CD4-positive, CD25-positive, alpha-beta regulatory T cell (primary cell): ENCODE data around the gene MOB1A. TPM values are rescaled to one million over a fixed set of nuclear protein-coding genes. Genes with fewer than 3 reads are reported as not detected.
"Not testable (repeated sequence)": the region's sequence is repeated elsewhere in the genome, so short reads cannot be mapped to it uniquely, and the experiment has no call there.

Experiments used
- ATAC-seq, 2 donors: fragments of 150-1000 bp; cut with Tn5 transposase; one replicate each; pipeline ENCODE4 v1.10.0; 2021; ENCODE audit warnings: low read depth in 2 of 2, moderate number of reproducible peaks in 2 of 2, moderate library complexity in 1 of 2
- DNase-seq, 3 donors: peaks; one replicate each; pipeline versions ENCODE4 v3.0.0 to v3.0.0-alpha.2; 2012 to 2022; ENCODE audit warnings: mixed read lengths in 1 of 3
- H3K27ac ChIP-seq: one replicate; pipeline ENCODE4 v1.7.0; 2013; ENCODE audit warnings: mild to moderate bottlenecking, low read length; ENCODE audit not compliant: insufficient read depth, poor library complexity, severe bottlenecking
- H3K27me3 ChIP-seq: one replicate; pipeline ENCODE4 v1.7.0; 2013; ENCODE audit warnings: low read length; ENCODE audit not compliant: control insufficient read depth, insufficient read depth
- H3K36me3 ChIP-seq: one replicate; pipeline ENCODE4 v1.7.0; 2013; ENCODE audit warnings: mild to moderate bottlenecking, low read length, moderate library complexity; ENCODE audit not compliant: control insufficient read depth, insufficient read depth
- H3K4me1 ChIP-seq: 2 replicates; pipeline ENCODE4 v1.7.0; 2013; ENCODE audit warnings: mild to moderate bottlenecking, low read length; ENCODE audit not compliant: insufficient read depth, control insufficient read depth, poor library complexity, severe bottlenecking
- H3K4me3 ChIP-seq: one replicate; pipeline ENCODE4 v1.7.0; 2013; ENCODE audit warnings: low read depth, mild to moderate bottlenecking, low read length, moderate library complexity
- H3K9me3 ChIP-seq, 2 experiments: 1 replicate in 1 of 2; 2 replicates in 1 of 2; pipeline ENCODE4 v1.7.0; 2013; ENCODE audit warnings: low read length in 2 of 2, mild to moderate bottlenecking in 1 of 2, moderate library complexity in 1 of 2; ENCODE audit not compliant: control insufficient read depth in 2 of 2
- H3K27ac Mint-ChIP-seq, 3 donors: one replicate each; pipeline ENCODE4 v1.8.0; 2020 to 2022; ENCODE audit warnings: mild to moderate bottlenecking in 3 of 3, mixed read lengths in 3 of 3, moderate library complexity in 2 of 3
- H3K27me3 Mint-ChIP-seq: one replicate; pipeline ENCODE4 v1.8.0; 2022; ENCODE audit warnings: mild to moderate bottlenecking, mixed read lengths
- H3K36me3 Mint-ChIP-seq: one replicate; pipeline ENCODE4 v1.8.0; 2020; ENCODE audit warnings: mixed read lengths
- H3K4me1 Mint-ChIP-seq, 4 donors: one replicate each; pipeline ENCODE4 v1.8.0; 2020 to 2022; ENCODE audit warnings: mixed read lengths in 4 of 4, mild to moderate bottlenecking in 1 of 4
- H3K4me3 Mint-ChIP-seq, 4 donors: one replicate each; pipeline ENCODE4 v1.8.0; 2020 to 2022; ENCODE audit warnings: mild to moderate bottlenecking in 4 of 4, mixed read lengths in 4 of 4, moderate library complexity in 3 of 4
- H3K9me3 Mint-ChIP-seq, 7 donors: one replicate each; pipeline ENCODE4 v1.8.0; 2020 to 2022; ENCODE audit warnings: mixed read lengths in 7 of 7, mild to moderate bottlenecking in 3 of 7, moderate library complexity in 2 of 7
- polyA plus RNA-seq, 4 donors: library from polyadenylated mRNA; unstranded; fragments of 300-500 nt; fragmentation: Illumina TruSeq; gene quantifications; one replicate each; pipeline ENCODE4 v1.2.3, GENCODE V29; 2021
- total RNA-seq: library from RNA; stranded (reverse); gene quantifications from one replicate; pipeline ENCODE4 v1.2.3, GENCODE V29; 2022

Gene MOB1A
- total and polyA plus RNA-seq, 5 donors from 2014 or later = 152 to 209 (median 162) TPM

- ATAC-seq = no peak
- Mint-ChIP-seq H3K36me3 (peaks cover 5% of the 10 kb centered on the region), H3K4me3 (no peak overlapping the region)
Measured at GRCh38 chr2:74221604-74222299, 43.1 kb upstream of the MOB1A start.

GRCh38 chr2:74221091-74221490 is 42.4 kb upstream of the MOB1A start:
- no peak overlapping the region for H3K27ac Mint-ChIP-seq
- no peaks in the 10 kb centered on the region for H3K4me1 ChIP-seq
- H3K9me3 Mint-ChIP-seq = no peaks in the 10 kb centered on the region
- H3K36me3 ChIP-seq = peaks cover 13% of the 10 kb centered on the region
- no peaks in the 10 kb centered on the region for H3K27me3 Mint-ChIP-seq
- no peak for DNase-seq
- ATAC-seq = no peak
- H3K27ac ChIP-seq = no peak overlapping the region
- H3K9me3 ChIP-seq = no peaks in the 10 kb centered on the region
- H3K4me3 ChIP-seq = no peak overlapping the region
- peaks cover 0 to 5% (median 1%) of the 10 kb centered on the region in 4 donors for H3K4me1 Mint-ChIP-seq
- no peaks in the 10 kb centered on the region for H3K27me3 ChIP-seq
- peaks cover 4% of the 10 kb centered on the region for H3K36me3 Mint-ChIP-seq
- no peak overlapping the region for H3K4me3 Mint-ChIP-seq

More at GRCh38 chr2:74221604-74222299, 43.1 kb upstream of the MOB1A start:
- Mint-ChIP-seq H3K27ac (peak overlapping the region in 1 of 3 donors; percentile 63), H3K4me1 (peaks cover 0 to 5% (median 1%) of the 10 kb centered on the region in 4 donors), H3K27me3 (no peaks in the 10 kb centered on the region), H3K9me3 (peaks cover 0 to 2% (median 0%) of the 10 kb centered on the region in 7 donors)
- H3K27me3 ChIP-seq = no peaks in the 10 kb centered on the region
- peaks cover 6% of the 10 kb centered on the region for H3K36me3 ChIP-seq
- H3K4me1 ChIP-seq = no peaks in the 10 kb centered on the region
- DNase-seq = no peak
- no peaks in the 10 kb centered on the region for H3K9me3 ChIP-seq
- no peak overlapping the region for H3K27ac ChIP-seq
- no peak overlapping the region for H3K4me3 ChIP-seq

GRCh38 chr2:74219846-74220486 is 41.3 kb upstream of the MOB1A start:
- H3K4me1 Mint-ChIP-seq = peaks cover 0 to 5% (median 1%) of the 10 kb centered on the region in 4 donors
- no peak overlapping the region for H3K27ac ChIP-seq
- no peaks in the 10 kb centered on the region for H3K27me3 ChIP-seq
- H3K36me3 Mint-ChIP-seq = peaks cover 7% of the 10 kb centered on the region
- no peaks in the 10 kb centered on the region for H3K27me3 Mint-ChIP-seq
- peak overlapping the region in 1 of 3 donors; percentile 81 for H3K27ac Mint-ChIP-seq
- no peak for ATAC-seq
- DNase-seq = no peak
- no peaks in the 10 kb centered on the region for H3K9me3 ChIP-seq
- no peaks in the 10 kb centered on the region for H3K4me1 ChIP-seq
- H3K9me3 Mint-ChIP-seq = no peaks in the 10 kb centered on the region
- peaks cover 22% of the 10 kb centered on the region for H3K36me3 ChIP-seq
- no peak overlapping the region for H3K4me3 Mint-ChIP-seq
- no peak overlapping the region for H3K4me3 ChIP-seq

- no peaks in the 10 kb centered on the region for H3K4me1 ChIP-seq
- H3K36me3 Mint-ChIP-seq = peaks cover 8% of the 10 kb centered on the region
Measured at GRCh38 chr2:74216642-74217041, 38.0 kb upstream of the MOB1A start.

GRCh38 chr2:74215771-74216170 is 37.1 kb upstream of the MOB1A start:
- not testable (repeated sequence) for H3K4me1 Mint-ChIP-seq, H3K4me1 ChIP-seq, H3K9me3 ChIP-seq, H3K27ac Mint-ChIP-seq, H3K4me3 ChIP-seq, DNase-seq, H3K27me3 Mint-ChIP-seq, H3K4me3 Mint-ChIP-seq, ATAC-seq, H3K9me3 Mint-ChIP-seq, H3K27me3 ChIP-seq, H3K27ac ChIP-seq
- H3K36me3 Mint-ChIP-seq = peaks cover 10% of the 10 kb centered on the region
- H3K36me3 ChIP-seq = peaks cover 56% of the 10 kb centered on the region

More at GRCh38 chr2:74216642-74217041, 38.0 kb upstream of the MOB1A start:
- Histone ChIP-seq H3K9me3 (no peaks in the 10 kb centered on the region), H3K4me3 (no peak overlapping the region), H3K27ac (no peak overlapping the region), H3K27me3 (no peaks in the 10 kb centered on the region), H3K36me3 (peaks cover 47% of the 10 kb centered on the region)
- no peak for DNase-seq
- ATAC-seq = no peak
- Mint-ChIP-seq H3K4me1 (peaks cover 0 to 5% (median under 1%) of the 10 kb centered on the region in 4 donors), H3K27ac (no peak overlapping the region), H3K27me3 (no peaks in the 10 kb centered on the region), H3K4me3 (no peak overlapping the region), H3K9me3 (no peaks in the 10 kb centered on the region)

GRCh38 chr2:74212702-74213410 is 34.2 kb upstream of the MOB1A start:
- Mint-ChIP-seq H3K4me3 (no peak overlapping the region), H3K36me3 (peaks cover 21% of the 10 kb centered on the region), H3K27ac (no peak overlapping the region), H3K4me1 (peaks cover 0 to 13% (median 10%) of the 10 kb centered on the region in 4 donors), H3K9me3 (no peaks in the 10 kb centered on the region), H3K27me3 (no peaks in the 10 kb centered on the region)
- no peak overlapping the region for H3K27ac ChIP-seq
- no peak for ATAC-seq
- peaks cover 2% of the 10 kb centered on the region for H3K4me1 ChIP-seq
- DNase-seq = no peak
- peaks cover 70% of the 10 kb centered on the region for H3K36me3 ChIP-seq
- no peak overlapping the region for H3K4me3 ChIP-seq
- no peaks in the 10 kb centered on the region for H3K9me3 ChIP-seq
- H3K27me3 ChIP-seq = no peaks in the 10 kb centered on the region

GRCh38 chr2:74206180-74206688 is 27.6 kb upstream of the MOB1A start:
- peak overlapping the region; percentile 68 for H3K4me3 ChIP-seq
- DNase-seq (peak; percentile 7 to 91 (median 60)), ATAC-seq (peak; percentile 89 to 92)
- Mint-ChIP-seq H3K4me1 (peaks cover 25 to 65% (median 49%) of the 10 kb centered on the region in 4 donors), H3K36me3 (peaks cover 18% of the 10 kb centered on the region), H3K27me3 (no peaks in the 10 kb centered on the region), H3K4me3 (peak overlapping the region; percentile 76 to 85 (median 80)), H3K9me3 (no peaks in the 10 kb centered on the region), H3K27ac (peak overlapping the region; percentile 93 to 99 (median 98))
- H3K4me1 ChIP-seq = peaks cover 37% of the 10 kb centered on the region
- no peaks in the 10 kb centered on the region for H3K9me3 ChIP-seq
- peak overlapping the region; percentile 88 for H3K27ac ChIP-seq
- H3K27me3 ChIP-seq = no peaks in the 10 kb centered on the region
- peaks cover 24% of the 10 kb centered on the region for H3K36me3 ChIP-seq
